GM15510 (cell line): ENCODE measurements around the gene ADAM8.

Source experiments
- POLR2A ChIP-seq: IDR thresholded peaks from 3 replicates; pipeline ENCODE4 v1.6.1; 2011; ENCODE audit warnings: borderline replicate concordance; ENCODE audit not compliant: insufficient read length; ENCODE audit errors: extremely low read depth

Gene ADAM8

GRCh38 chr10:133278577-133279265, 2.1 kb upstream of the ADAM8 start:
- TF ChIP-seq POLR2A, result no peak

- no peak for TF ChIP-seq POLR2A
Observed at GRCh38 chr10:133277993-133278576, 1.4 kb upstream of the ADAM8 start.

- no peak for TF ChIP-seq POLR2A
Observed at GRCh38 chr10:133277277-133277992, 767 bp upstream of the ADAM8 start.

- TF ChIP-seq POLR2A, result peak; percentile 13
Observed at GRCh38 chr10:133276100-133276434, 601 bp downstream of the ADAM8 start.

- peak; percentile 30 for TF ChIP-seq POLR2A
Observed at GRCh38 chr10:133275684-133276092, 980 bp downstream of the ADAM8 start.

GRCh38 chr10:133274751-133275683, 1.7 kb downstream of the ADAM8 start:
- TF ChIP-seq POLR2A, result peak; percentile 41

- TF ChIP-seq POLR2A, result no peak
Observed at GRCh38 chr10:133273534-133274143, 3.0 kb downstream of the ADAM8 start.

GRCh38 chr10:133272964-133273420, 3.7 kb downstream of the ADAM8 start:
- TF ChIP-seq POLR2A, result no peak

GRCh38 chr10:133272301-133272963, 4.2 kb downstream of the ADAM8 start:
- TF ChIP-seq POLR2A, result no peak

- no peak for TF ChIP-seq POLR2A
Observed at GRCh38 chr10:133271521-133272300, 5.0 kb downstream of the ADAM8 start.

GRCh38 chr10:133270773-133271297, 5.8 kb downstream of the ADAM8 start:
- no peak for TF ChIP-seq POLR2A

GRCh38 chr10:133270204-133270603, 6.5 kb downstream of the ADAM8 start:
- TF ChIP-seq POLR2A, result no peak

GRCh38 chr10:133269367-133269766, 7.3 kb downstream of the ADAM8 start:
- no peak for TF ChIP-seq POLR2A
